ENCODE results near the gene TSC22D2. TPM values are rescaled to one million over a fixed set of nuclear protein-coding genes. Genes with fewer than 3 reads are reported as not detected.

TSC22D2 gene
- total and polyA plus RNA-seq, 2 donors (not counting 3 experiments of a cell fraction or from before 2014, with no cell fraction given): 7.6 to 43.9 TPM

DNA sequence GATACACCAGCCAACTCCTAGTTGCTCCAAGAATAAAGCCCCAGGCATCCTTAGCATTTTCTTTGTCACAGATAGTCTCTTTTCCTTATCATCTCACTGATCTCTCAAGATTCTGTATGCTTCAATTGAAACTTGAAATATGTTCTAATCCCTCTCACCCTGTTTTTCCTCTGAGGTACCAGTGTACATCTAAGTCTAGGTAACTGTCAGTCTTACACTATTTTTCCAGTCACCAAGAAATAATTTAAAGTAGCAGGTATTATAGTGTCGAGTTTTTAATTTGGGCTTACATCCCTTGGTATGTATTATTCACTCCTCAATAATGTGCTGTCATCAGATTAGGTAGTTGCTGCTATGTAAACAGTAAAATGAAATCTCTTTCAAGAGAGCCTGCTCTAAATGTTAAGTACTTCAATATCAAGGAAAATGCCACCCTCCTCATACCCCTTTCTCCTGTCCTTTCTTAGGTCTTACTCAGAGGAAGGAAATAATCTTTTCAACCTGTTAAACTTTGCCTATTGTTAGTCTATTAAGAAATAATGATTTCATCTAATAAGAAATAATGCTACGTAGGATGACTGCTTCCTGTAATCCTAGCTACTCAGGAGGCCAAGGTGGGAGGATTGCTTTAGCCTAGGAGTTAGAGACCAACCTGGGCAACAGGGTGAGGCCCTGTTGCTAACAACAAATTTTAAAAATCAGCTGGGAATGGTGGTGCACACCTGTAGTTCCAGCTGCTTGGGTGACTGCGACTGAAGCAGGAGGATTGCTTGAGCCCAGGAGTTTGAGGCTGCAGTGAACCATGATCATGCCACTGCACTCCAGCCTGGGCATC lies 39.8 kb downstream of the TSC22D2 start:
- POLR2A ChIA-PET: no interaction called here
- intact Hi-C loops (cut with micrococcal nuclease): loop anchor here (1.0 to 2.0 kb wide), 4 partner anchors 9 to 76 kb away; no protein-coding TSS in a partner anchor
- TSS peak; percentile 68 for BruUV-seq (replicated peaks)
- no peak overlapping the region for H3K4me3 ChIP-seq (replicated peaks in 1 of 3; ENCODE audit: insufficient read depth in 1 of 3, low read depth in 1 of 3, low read length in 3 of 3)
- H3K79me2 ChIP-seq (ENCODE audit: control insufficient read depth, insufficient read depth, low read length): peaks cover 78% of the 10 kb centered on the region
- no peak overlapping the region for H2AFZ ChIP-seq (ENCODE audit: low read depth, low read length)
- no peaks in the 10 kb centered on the region for H3K9me1 ChIP-seq (replicated peaks; ENCODE audit: control insufficient read depth, extremely low read depth, insufficient read depth, low read length)
- no peaks in the 10 kb centered on the region for H3K9me3 ChIP-seq (replicated peaks; ENCODE audit: control insufficient read depth, insufficient read depth, low read length)
- dilution Hi-C loops (cut with MboI; ENCODE audit: extremely low pct_ligation_motif_present, low sequenced_read_pairs): no loop called here
- no peak for FAIRE-seq
- DNase-seq (ENCODE audit: low read depth, low spot score): peak; percentile 70
- no peaks in the 10 kb centered on the region for H3K27me3 ChIP-seq (ENCODE audit: control insufficient read depth in 2 of 2, insufficient read depth in 2 of 2, low read length in 2 of 2)
- no peaks in the 10 kb centered on the region for H4K20me1 ChIP-seq (replicated peaks; ENCODE audit: control insufficient read depth, extremely low read depth, insufficient read depth, low read length)
- H3K4me1 ChIP-seq (ENCODE audit: control insufficient read depth, extremely low read depth, insufficient read depth, low read length): peaks cover 60% of the 10 kb centered on the region
- peaks cover 0 to under 1% of the 10 kb centered on the region in 2 experiments for H3K36me3 ChIP-seq (ENCODE audit: control insufficient read depth in 2 of 2, extremely low read depth in 1 of 2, insufficient read depth in 2 of 2, low read length in 2 of 2)
- CTCF ChIA-PET: interaction anchor here (1.0 to 1.4 kb wide), 3 partner anchors 9 to 48 kb away, joined by 3 to 5 read pairs (median 3); no protein-coding TSS in a partner anchor
- H3K9ac ChIP-seq (replicated peaks; ENCODE audit: extremely low read depth, insufficient read depth, low read length): peak overlapping the region; percentile 40
- peak overlapping the region; percentile 32 for H3K4me2 ChIP-seq (ENCODE audit: insufficient read depth, low read length)
- TF ChIP-seq GATA2 (IDR thresholded peaks at IDR 0.05; ENCODE audit: insufficient read depth, insufficient read length, low read depth, low read length) (peak; percentile 60), EZH2 (IDR thresholded peaks at IDR 0.05; ENCODE audit: borderline replicate concordance, low read depth, low read length, severe bottlenecking) (no peak), MAX (IDR thresholded peaks at IDR 0.05; ENCODE audit: insufficient read depth, insufficient read length) (no peak), POLR2A (IDR thresholded peaks at IDR 0.05; ENCODE audit: low read depth, low read length) (no peak), CTCF (IDR thresholded peaks at IDR 0.05; ENCODE audit: extremely low read depth in 1 of 2, insufficient read depth in 1 of 2, low read depth in 1 of 2, low read length in 2 of 2) (no peak), FOS (IDR thresholded peaks at IDR 0.05; ENCODE audit: borderline replicate concordance, insufficient read depth, low read length) (peak; percentile 42), JUN (IDR thresholded peaks at IDR 0.05; ENCODE audit: borderline replicate concordance, insufficient read depth, insufficient read length, low read depth) (peak; percentile 66)
- peak overlapping the region; percentile 84 for H3K27ac ChIP-seq (ENCODE audit: insufficient read depth, low read depth, low read length)

Data from endothelial cell of umbilical vein (primary cell).